ENCODE data around the gene DENND2A.

DENND2A gene, protein sequence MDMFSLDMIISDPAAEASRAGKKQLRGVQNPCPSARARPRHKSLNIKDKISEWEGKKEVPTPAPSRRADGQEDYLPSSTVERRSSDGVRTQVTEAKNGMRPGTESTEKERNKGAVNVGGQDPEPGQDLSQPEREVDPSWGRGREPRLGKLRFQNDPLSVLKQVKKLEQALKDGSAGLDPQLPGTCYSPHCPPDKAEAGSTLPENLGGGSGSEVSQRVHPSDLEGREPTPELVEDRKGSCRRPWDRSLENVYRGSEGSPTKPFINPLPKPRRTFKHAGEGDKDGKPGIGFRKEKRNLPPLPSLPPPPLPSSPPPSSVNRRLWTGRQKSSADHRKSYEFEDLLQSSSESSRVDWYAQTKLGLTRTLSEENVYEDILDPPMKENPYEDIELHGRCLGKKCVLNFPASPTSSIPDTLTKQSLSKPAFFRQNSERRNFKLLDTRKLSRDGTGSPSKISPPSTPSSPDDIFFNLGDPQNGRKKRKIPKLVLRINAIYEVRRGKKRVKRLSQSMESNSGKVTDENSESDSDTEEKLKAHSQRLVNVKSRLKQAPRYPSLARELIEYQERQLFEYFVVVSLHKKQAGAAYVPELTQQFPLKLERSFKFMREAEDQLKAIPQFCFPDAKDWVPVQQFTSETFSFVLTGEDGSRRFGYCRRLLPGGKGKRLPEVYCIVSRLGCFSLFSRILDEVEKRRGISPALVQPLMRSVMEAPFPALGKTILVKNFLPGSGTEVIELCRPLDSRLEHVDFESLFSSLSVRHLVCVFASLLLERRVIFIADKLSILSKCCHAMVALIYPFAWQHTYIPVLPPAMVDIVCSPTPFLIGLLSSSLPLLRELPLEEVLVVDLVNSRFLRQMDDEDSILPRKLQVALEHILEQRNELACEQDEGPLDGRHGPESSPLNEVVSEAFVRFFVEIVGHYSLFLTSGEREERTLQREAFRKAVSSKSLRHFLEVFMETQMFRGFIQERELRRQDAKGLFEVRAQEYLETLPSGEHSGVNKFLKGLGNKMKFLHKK

DNA sequence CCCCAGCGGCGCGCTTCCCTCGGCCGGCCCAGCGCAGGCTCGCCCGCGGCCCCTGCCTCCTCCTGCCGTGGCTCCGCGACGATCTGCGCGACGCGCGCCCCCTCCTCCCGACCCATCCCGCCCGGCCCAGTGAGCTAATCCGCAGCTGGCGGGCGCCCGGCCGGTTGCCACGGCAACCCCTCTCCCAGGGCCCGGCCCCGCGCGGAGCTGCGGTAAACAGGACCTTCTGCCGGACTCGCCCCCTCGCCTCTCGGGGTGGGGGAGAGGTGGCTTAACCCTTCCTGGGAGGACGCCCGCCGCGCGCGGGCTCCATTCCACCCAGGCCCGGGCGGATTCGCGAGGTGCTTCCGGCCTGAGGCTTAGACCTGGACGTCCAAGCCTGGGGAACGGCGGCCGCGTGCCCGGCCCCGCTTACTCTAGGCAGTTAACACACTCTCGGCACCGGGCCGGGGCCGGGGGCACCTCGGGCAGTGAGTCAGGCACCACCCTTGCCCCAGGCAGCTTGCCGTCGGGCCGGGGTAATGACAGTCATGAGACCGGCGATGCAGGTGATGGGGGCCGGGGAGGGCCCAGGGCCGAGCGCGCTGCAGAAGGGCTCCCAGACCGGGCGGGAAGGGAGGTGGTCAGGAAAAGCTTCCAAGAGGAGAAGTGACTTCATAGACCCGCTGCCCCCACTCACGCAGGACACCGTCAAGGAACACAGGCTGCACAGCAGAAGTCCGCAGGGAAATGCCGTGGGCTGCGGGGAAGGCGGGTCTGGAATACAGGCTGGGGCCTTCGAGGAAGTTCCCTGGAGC, at the start of gene DENND2A:
Gene DENND2A, minus strand, starts transcription at position 87 of the 797 bp plus-strand sequence. CDS start 38,416 bp downstream, outside the sequence.
- intact Hi-C loops (cut with DNase I; ENCODE audit: low total_unique reads): no loop called here
- Histone ChIP-seq H3K4me1 (peaks cover 0 to 22% (median 10%) of the 10 kb centered on the region in 4 donors), H3K9me3 (no peaks in the 10 kb centered on the region), H3K4me3 (peak within 1 kb of the TSS; percentile 43 to 55), H3K27me3 (peaks cover 0 to 77% of the 10 kb centered on the region in 2 donors), H3K36me3 (no peaks in the 10 kb centered on the region), H3K27ac (peak within 1 kb of the TSS; percentile 16 to 41)
- peak; percentile 60 to 73 for DNase-seq
- TF ChIP-seq, protein P1, sequence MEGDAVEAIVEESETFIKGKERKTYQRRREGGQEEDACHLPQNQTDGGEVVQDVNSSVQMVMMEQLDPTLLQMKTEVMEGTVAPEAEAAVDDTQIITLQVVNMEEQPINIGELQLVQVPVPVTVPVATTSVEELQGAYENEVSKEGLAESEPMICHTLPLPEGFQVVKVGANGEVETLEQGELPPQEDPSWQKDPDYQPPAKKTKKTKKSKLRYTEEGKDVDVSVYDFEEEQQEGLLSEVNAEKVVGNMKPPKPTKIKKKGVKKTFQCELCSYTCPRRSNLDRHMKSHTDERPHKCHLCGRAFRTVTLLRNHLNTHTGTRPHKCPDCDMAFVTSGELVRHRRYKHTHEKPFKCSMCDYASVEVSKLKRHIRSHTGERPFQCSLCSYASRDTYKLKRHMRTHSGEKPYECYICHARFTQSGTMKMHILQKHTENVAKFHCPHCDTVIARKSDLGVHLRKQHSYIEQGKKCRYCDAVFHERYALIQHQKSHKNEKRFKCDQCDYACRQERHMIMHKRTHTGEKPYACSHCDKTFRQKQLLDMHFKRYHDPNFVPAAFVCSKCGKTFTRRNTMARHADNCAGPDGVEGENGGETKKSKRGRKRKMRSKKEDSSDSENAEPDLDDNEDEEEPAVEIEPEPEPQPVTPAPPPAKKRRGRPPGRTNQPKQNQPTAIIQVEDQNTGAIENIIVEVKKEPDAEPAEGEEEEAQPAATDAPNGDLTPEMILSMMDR (IDR thresholded peaks at IDR 0.05): no peak

DNA sequence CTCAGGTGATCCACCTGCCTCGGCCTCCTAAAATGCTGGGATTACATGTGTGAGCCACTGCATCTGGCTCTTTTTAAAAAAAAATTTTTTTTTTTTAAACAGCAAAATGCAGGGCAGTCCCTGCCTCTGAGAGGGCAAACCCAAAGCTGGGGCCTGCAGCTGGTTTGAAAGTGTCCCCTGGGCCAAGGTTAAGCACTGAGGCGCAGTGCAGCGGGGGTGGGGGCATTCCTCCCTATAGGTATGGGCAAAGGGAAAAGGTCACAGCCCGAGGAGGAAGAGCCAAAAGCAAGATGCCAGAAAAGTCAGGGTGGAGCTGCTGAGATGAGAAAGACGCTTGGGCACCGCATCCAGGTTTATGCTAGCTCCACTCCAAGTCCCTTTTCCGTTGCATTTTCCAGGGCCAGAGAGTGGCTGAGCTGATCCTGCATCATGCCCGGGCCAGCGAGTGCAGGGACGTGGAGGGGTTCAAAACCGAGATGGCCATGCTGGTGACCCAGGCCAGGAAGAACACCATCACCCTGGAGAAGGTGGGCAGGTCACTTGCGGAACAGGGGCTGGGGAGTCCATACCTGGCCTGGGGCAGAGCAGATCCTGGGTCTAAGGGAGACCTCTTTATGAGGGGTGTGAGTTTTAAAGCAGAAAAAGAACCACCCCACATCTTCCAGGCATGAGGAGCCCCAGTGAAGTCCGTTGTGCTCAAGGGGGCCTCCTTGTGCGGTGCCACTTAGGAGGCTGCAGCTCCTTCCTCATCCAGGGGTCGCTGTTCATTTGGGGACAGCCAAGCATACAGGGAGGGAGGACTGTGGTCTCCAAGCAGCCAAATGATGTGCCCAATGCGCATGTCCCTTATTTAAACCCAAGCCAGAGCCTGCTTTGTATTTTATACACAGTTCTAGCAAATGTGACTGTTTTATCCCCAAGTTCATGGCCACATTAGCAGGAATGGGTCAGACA, 48.9 kb upstream of the DENND2A start:
- peaks cover 11 to 87% (median 36%) of the 10 kb centered on the region in 3 donors for H3K36me3 ChIP-seq
- no peak overlapping the region for H3K27ac ChIP-seq
- H3K4me1 ChIP-seq: no peaks in the 10 kb centered on the region
- TF ChIP-seq, protein P1 (IDR thresholded peaks at IDR 0.05): no peak
- no peak for DNase-seq
- H3K4me3 ChIP-seq: no peak overlapping the region
- no peaks in the 10 kb centered on the region for H3K9me3 ChIP-seq
- H3K27me3 ChIP-seq: no peaks in the 10 kb centered on the region
- intact Hi-C loops (cut with DNase I; ENCODE audit: low total_unique reads): no loop called here

- intact Hi-C loops (cut with DNase I; ENCODE audit: low total_unique reads): no loop called here
- no peak for DNase-seq
Measured at GRCh38 chr7:140688341-140688740, 47.7 kb upstream of the DENND2A start.

GRCh38 chr7:140686921-140687320, 46.3 kb upstream of the DENND2A start:
- TF ChIP-seq, protein P1 (IDR thresholded peaks at IDR 0.05): no peak
- Histone ChIP-seq H3K9me3 (no peaks in the 10 kb centered on the region), H3K4me3 (no peak overlapping the region), H3K4me1 (no peaks in the 10 kb centered on the region), H3K27me3 (no peaks in the 10 kb centered on the region), H3K27ac (no peak overlapping the region), H3K36me3 (peaks cover 27 to 95% (median 51%) of the 10 kb centered on the region in 3 donors)
- DNase-seq: no peak
- intact Hi-C loops (cut with DNase I; ENCODE audit: low total_unique reads): no loop called here

More at GRCh38 chr7:140688341-140688740, 47.7 kb upstream of the DENND2A start:
- TF ChIP-seq, protein P1 (IDR thresholded peaks at IDR 0.05): no peak
- no peak overlapping the region for H3K27ac ChIP-seq
- H3K9me3 ChIP-seq: no peaks in the 10 kb centered on the region
- H3K27me3 ChIP-seq: no peaks in the 10 kb centered on the region
- no peak overlapping the region for H3K4me3 ChIP-seq
- no peaks in the 10 kb centered on the region for H3K4me1 ChIP-seq
- H3K36me3 ChIP-seq: peaks cover 16 to 96% (median 42%) of the 10 kb centered on the region in 3 donors
